ENCODE results near the gene PPP1R8. TPM values are rescaled to one million over a fixed set of nuclear protein-coding genes. Genes with fewer than 3 reads are reported as not detected.

Gene PPP1R8
- total and polyA plus RNA-seq, 2 of the 8 experiments (the other 6 are each of a cell fraction or from before 2014, with no cell fraction given): 33.4 to 51.8 TPM

GRCh38 chr1:27868556-27868931, 38.0 kb downstream of the PPP1R8 start (continued):
- no peak for TF ChIP-seq CHD7 (IDR thresholded peaks at IDR 0.05; ENCODE audit: insufficient replicate concordance, low read length)
- TF ChIP-seq CEBPB (IDR thresholded peaks at IDR 0.05; ENCODE audit: low read depth, low read length): no peak
- TF ChIP-seq SIN3A (conservative IDR thresholded peaks at IDR 0.05 in 1 of 2, IDR thresholded peaks at IDR 0.05 in 1 of 2; ENCODE audit: low read depth in 1 of 2, low read length in 2 of 2): no peak

All from H1 (cell line).